GM12878 (cell line): ENCODE measurements around the gene PGC. TPM values are rescaled to one million over a fixed set of nuclear protein-coding genes. Genes with fewer than 3 reads are reported as not detected.
A peak's percentile ranks its signal among the peaks of the same experiment; 100 is the strongest.

ENCODE experiments used
- ATF3 ChIP-seq: IDR thresholded peaks from 2 replicates; pipeline ENCODE4 v1.6.1; 2011; ENCODE audit warnings: low read depth, mild to moderate bottlenecking, low read length, moderate library complexity, borderline replicate concordance; ENCODE audit errors: extremely low read depth
- CEBPB ChIP-seq, 2 experiments: fragments of 150-350 bp in 1 of 2; IDR thresholded peaks; 2 replicates each; pipeline ENCODE4 v1.6.1; 2012 to 2014; ENCODE audit warnings: low read depth in 2 of 2, low read length in 2 of 2, borderline replicate concordance in 1 of 2, inconsistent platforms in 1 of 2
- CREM ChIP-seq: IDR thresholded peaks from 2 replicates; pipeline ENCODE4 v1.6.1; 2014; ENCODE audit warnings: antibody characterized with exemption, low read depth
- E4F1 ChIP-seq: fragments of 450-650 bp; IDR thresholded peaks from 2 replicates; pipeline ENCODE4 v1.6.1; 2018; ENCODE audit warnings: borderline replicate concordance, mild to moderate bottlenecking; ENCODE audit not compliant: partially characterized antibody
- EED ChIP-seq: sonication (generic); IDR thresholded peaks from 2 replicates; pipeline ENCODE4 v1.6.1; 2016; ENCODE audit warnings: antibody characterized with exemption, low read depth
- IRF3 ChIP-seq: fragments of 450-650 bp; IDR thresholded peaks from 2 replicates; pipeline ENCODE4 v1.6.1; 2014; ENCODE audit warnings: mild to moderate bottlenecking
- MTA3 ChIP-seq: IDR thresholded peaks from 2 replicates; pipeline ENCODE4 v1.6.1; 2012; ENCODE audit warnings: low read length, inconsistent platforms, borderline replicate concordance
- MXI1 ChIP-seq: fragments of 150-350 bp; IDR thresholded peaks from 2 replicates; pipeline ENCODE4 v1.6.1; 2011; ENCODE audit warnings: low read depth, mild to moderate bottlenecking, inconsistent platforms, low read length, improper control_type of control experiment
- NBN ChIP-seq: fragments of 450-650 bp; IDR thresholded peaks from 2 replicates; pipeline ENCODE4 v1.6.1; 2016
- NR2F1 ChIP-seq: fragments of 450-650 bp; conservative IDR thresholded peaks from 2 replicates; pipeline ENCODE4 v1.6.1; 2017; ENCODE audit warnings: mild to moderate bottlenecking
- PKNOX1 ChIP-seq: fragments of 450-650 bp; IDR thresholded peaks from 2 replicates; pipeline ENCODE4 v1.6.1; 2016; ENCODE audit warnings: mild to moderate bottlenecking
- REST ChIP-seq: IDR thresholded peaks from 2 replicates; pipeline ENCODE4 v1.6.1; 2012; ENCODE audit warnings: mild to moderate bottlenecking, low read depth, low read length
- SIX5 ChIP-seq: IDR thresholded peaks from 2 replicates; pipeline ENCODE4 v1.6.1; 2011; ENCODE audit warnings: mild to moderate bottlenecking, low read depth, low read length, moderate library complexity; ENCODE audit not compliant: severe bottlenecking
- ZBTB40 ChIP-seq: fragments of 450-650 bp; IDR thresholded peaks from 2 replicates; pipeline ENCODE4 v1.6.1; 2016; ENCODE audit warnings: mild to moderate bottlenecking, moderate library complexity, borderline replicate concordance
- polyA plus RNA-seq, 11 experiments: library from polyadenylated mRNA; depleted of rRNA in 4 of 11; unstranded in 6 of 11; stranded (reverse) in 5 of 11; fragments of >200 nt; fragmentation: Nextera tagmentation in 4 of 11; fragmentation: Illumina TruSeq in 1 of 11; extraction: Ambion mirVana in 4 of 11; extraction: Trizol in 1 of 11; gene quantifications; 1 replicate in 1 of 11; 2 replicates in 10 of 11; pipeline versions ENCODE4 v1.2.1 to v1.2.3, GENCODE V29; 2011 to 2016; ENCODE audit warnings: inconsistent platforms in 2 of 11, missing spikeins in 2 of 11, low read depth in 1 of 11
- total RNA-seq, 4 experiments: library from RNA; depleted of rRNA in 3 of 4; stranded (reverse); fragments of >200 nt in 3 of 4; fragmentation: Illumina TruSeq in 1 of 4; extraction: Trizol in 1 of 4; gene quantifications; 2 replicates each; pipeline versions ENCODE4 v1.2.1 to v1.2.3, GENCODE V29; 2013 to 2021

The PGC gene
- total and polyA plus RNA-seq, 10 of the 15 experiments (the other 5 are each of a cell fraction or from before 2014, with no cell fraction given) = 0.26 TPM; not detected in 9

- TF ChIP-seq CEBPB (IDR thresholded peaks at IDR 0.05; ENCODE audit: borderline replicate concordance in 1 of 2, low read depth in 2 of 2, low read length in 2 of 2) = no peak
- TF ChIP-seq CREM = no peak
- 0 out of 2 replicates have a peak, but pooled peaks have one; percentile 33 for TF ChIP-seq REST
- no peak for TF ChIP-seq MTA3
- peak; percentile 79 for TF ChIP-seq NBN
- peak; percentile 62; the same call in 1 of the 2 replicates for TF ChIP-seq PKNOX1
- no peak for TF ChIP-seq SIX5
- no peak for TF ChIP-seq ZBTB40
- TF ChIP-seq MXI1 = peak; percentile 78; the same call in 1 of the 2 replicates
- 0 out of 2 replicates have a peak, but pooled peaks have one; percentile 21 for TF ChIP-seq IRF3
- TF ChIP-seq NR2F1 = peak; percentile 25
- no peak for TF ChIP-seq E4F1
- TF ChIP-seq EED = peak; percentile 52; the same call in 1 of the 2 replicates
- no peak for TF ChIP-seq ATF3
These were observed 13.2 kb downstream of the PGC start (continued) for GRCh38 chr6:41733707-41734665.
